Measurements from ENCODE around the gene HNF4A.
A peak's percentile ranks its signal among the peaks of the same experiment; 100 is the strongest.
"Not testable (repeated sequence)": the region's sequence is repeated elsewhere in the genome, so short reads cannot be mapped to it uniquely, and the experiment has no call there.

Gene HNF4A

DNA sequence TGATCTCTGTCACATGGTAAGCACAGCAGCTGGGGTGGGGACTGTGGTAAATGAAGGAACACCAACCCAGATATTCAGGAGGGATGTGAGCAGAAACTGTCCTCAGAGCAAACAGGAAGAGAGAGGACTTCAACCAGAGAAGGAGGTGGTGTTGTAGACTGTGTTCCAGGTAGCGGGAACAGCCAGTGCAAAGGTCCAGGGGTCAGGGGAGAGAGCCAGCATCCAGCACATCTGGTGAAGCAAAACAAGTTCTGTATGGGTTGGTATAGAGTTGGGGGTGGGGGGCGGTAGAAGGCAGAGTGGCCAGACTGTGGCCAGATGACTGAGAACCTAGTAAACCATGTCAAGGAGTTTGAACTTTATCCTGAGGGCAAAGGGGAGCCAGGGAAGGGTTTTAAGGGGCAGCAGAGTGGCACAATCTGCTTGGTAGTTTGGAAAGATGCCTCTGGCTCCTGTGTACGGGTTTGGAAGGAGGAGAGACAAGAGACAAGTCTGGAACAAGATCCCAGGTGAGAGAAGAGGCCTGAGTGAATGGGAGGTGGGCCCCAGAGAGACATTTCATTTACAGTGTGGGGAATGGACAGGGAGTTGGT is 92.4 kb downstream of the HNF4A start:
- no peak for DNase-seq

DNA sequence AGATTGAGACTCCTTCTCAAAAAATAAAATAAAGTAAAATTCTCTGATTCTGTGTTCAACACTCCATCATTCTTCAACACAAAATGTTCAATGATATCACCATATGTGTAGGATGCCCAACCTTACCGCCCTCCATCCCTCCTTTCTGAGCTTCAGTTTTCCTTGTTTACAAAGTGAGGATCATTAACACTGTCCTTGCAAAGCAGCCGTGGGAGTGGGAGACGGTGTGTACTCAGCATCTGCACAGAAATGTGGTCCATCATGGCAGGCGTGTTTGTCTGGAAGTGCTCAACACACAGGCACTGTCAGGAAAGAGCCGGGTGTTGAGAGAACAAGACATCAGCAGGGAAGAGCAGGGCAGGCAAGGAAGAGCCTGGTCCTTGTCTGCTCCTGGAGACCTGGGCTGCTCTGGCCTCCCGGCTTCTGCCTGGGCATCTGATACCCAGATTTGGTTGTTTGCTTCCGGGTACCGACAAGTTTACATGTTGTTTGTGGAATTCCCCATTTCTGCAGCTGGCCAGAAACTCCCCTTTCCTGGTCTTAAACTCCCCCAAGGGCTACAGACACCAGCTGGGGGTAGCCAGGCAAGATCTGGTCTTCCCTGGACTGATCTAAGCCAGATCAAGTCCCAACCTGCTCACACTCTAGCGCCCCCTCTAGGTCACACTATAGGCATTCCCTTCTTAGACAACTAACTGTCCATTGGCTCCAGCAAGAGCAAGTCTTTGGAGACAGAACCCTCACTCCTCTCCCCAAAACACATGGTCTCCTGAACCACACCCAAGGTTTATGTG is 93.5 kb downstream of the HNF4A start:
- no peak for DNase-seq

DNA sequence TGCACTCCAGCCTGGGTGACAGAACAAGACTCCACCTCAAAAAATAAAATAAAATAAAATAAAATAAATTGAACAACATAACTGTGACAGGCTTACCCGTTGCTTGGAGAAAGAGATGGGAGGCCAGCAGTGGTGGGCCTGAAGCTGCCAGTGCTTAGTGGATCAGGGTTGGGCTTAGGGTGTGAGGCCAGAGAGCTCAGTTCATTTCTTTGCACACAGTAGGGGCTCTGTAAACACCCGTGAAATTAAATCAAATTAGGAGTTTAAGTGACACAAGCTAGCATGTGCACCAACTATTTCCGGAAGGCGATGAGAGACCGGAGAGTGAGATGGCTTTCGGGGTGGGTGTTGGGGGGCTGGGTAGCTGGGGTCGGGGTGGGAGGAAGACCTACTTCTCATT is 94.4 kb downstream of the HNF4A start:
- no peak for DNase-seq

DNA sequence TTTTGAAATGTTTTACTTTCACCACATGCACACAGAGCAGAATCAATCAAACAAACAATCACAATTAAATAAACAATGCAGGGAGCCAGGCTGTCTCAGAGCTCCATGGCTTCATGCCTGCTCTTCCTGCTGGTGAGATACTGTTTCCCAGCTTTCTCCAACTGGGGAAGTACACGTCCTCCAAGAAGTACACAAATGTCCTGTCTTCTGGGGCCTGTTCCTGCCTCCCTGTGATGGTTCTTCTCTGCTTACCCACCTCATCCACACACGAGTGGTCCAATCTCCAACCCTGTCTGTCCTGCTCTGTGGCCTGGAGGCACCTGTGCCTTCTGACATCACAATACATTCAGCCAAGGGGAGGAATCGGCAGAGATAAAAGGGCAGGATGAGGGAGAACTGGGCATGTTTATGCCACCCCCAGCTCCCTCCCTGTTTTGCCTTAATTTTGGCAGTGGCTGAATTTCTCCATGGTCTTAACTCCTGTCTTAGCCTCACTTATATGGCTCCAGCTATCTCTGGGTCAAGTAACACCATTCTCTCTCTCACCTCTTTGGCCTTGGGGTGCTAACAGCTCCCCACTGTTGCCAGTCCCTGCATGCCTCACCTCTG is 94.9 kb downstream of the HNF4A start:
- DNase-seq = no peak

DNA sequence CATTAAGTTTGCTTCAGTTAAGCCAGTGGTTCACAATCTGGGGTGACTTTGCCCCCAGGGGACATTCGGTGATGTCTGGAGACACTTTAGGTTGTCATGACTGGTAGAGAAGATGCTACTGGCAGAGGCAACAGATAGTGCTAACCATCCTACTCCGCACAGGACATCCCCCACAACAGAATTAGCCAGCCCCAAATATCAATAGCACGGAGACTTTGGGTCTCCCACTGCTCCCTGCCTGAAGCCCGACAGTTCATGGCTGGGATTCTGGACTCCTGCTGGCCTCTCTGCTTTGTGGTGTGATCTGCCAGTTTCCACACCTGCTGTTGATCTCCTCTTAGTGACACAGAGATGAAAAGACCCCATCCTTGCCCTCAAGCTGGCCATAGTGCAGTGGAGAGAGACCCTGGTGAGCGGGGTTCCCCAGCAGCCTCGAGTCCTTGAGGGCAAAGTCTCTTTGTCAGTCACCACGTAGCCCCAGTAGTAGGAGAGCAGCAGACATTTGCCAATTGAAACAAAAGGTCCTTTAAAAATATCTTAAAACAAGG is 95.5 kb downstream of the HNF4A start:
- no peak for DNase-seq

DNA sequence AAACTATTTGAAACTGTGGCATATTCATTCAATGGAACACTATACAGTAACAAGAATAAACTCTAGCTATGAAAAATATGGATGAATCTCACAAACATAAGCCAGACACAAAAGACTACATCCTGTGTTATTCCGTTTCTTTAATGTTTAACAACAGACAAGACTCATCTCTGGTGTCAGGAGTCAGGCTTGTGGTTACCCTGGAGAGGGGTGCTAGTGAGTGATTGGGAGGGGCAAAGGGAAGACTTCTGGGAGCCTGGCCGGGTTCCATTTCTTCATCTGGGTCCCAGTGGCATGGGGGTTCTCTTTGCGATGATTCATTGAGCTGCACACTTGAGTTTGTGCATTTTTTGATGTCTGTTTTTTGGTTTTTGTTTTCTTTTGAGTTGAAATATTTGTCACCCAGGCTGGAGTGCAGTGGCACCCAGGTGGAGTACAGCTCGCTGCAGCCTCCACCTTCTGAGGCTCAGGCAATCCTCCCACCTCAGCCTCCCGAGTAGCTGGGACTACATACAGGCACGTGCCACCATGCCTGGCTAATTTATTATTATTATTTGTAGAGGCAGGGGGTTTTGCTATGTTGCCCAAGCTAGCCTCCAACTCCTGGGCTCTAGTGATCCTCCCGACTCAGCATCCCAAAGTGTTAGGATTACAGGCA is 98.9 kb downstream of the HNF4A start:
- no peak for DNase-seq

DNA sequence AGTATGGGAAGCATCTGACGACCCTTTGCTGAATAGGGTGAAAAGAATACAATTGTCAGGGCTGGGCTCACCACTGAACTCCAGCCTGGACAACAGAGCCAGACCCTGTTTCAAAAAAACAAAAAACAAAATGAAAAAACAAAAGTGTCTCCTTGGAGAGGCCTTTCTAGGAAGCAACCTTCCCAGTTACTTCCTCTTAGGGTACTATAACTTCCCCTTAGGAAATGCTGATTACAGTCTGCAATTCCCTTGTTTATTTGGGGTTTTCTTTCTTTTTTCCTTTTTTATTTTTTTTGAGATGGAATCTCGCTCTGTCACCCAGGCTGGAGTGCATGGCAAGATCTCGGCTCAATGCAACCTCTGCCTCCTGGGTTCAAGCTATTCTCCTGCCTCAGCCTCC is 99.6 kb downstream of the HNF4A start:
- DNase-seq = no peak

DNA sequence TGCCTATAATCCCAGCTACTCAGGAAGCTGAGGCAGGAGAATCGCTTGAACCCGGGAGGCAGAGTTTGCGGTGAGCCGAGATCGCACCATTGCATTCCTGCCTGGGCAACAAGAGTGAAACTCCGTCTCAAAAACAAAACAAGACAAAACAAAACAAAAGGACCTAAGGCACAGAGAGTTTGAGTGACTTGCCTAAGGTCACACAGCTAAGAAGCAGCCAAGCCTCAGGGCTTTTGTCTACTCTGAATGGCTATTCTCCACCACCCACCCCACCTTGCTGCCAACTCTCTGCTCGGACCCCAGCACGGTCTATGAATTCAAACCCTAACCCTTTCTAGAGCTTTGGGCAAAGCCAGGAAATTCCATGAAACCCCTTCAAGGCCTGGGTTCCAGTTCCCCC is 101.1 kb downstream of the HNF4A start:
- no peak for DNase-seq

DNA sequence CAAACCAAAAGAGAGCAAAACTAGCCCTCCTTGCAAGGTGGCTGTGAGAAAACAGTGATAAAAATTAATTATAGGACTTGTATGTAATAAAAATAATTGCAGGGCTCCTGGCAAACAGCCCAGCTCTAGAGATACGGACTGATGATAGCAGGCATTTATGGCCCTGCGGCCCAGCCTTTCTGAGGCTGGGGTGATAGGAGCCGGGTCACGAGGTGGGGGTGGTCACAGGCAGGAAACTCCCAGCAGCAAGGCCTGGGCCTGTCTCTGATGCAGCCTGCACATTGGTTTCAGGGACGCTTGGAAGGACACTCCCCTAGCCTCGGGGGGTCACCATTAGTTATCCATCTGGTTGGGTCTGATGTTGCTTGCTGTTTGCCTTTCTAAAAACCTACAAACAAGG is 101.5 kb downstream of the HNF4A start:
- DNase-seq = no peak

DNA sequence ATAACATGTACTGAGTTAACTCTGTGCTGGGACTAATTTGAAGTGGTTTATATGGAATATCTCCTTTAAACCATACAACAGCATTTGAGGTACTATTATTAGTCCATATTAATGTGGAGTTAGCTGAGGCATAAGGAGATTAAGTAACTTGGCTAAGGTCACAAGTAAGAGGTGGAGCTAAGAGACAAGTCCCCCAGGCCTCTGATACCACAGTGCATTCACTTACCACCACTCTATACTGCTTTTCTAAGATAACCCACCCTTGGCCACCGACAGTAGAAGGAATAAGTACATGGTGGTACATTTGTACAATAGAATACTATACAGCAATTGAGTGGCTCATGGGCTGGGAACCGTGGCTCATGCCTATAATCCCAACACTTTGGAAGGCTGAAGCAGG is 103.8 kb downstream of the HNF4A start:
- no peak for DNase-seq

DNA sequence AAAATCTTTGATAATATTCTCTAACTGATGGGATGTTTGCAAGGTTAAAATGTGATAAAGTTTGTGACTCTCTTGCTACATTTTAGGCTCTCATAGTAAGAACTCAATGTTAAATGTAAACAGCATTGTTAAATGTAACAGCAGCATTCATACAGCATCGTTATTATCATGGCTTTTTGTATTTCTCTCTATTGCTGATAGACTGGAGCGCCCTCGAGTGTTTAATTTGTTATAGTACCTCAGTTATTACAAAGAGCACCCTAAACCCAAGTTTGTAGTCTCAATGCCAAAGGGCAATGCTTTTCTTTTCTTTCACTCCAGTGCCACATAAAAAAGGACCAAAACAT is 105.3 kb downstream of the HNF4A start:
- DNase-seq = no peak

DNA sequence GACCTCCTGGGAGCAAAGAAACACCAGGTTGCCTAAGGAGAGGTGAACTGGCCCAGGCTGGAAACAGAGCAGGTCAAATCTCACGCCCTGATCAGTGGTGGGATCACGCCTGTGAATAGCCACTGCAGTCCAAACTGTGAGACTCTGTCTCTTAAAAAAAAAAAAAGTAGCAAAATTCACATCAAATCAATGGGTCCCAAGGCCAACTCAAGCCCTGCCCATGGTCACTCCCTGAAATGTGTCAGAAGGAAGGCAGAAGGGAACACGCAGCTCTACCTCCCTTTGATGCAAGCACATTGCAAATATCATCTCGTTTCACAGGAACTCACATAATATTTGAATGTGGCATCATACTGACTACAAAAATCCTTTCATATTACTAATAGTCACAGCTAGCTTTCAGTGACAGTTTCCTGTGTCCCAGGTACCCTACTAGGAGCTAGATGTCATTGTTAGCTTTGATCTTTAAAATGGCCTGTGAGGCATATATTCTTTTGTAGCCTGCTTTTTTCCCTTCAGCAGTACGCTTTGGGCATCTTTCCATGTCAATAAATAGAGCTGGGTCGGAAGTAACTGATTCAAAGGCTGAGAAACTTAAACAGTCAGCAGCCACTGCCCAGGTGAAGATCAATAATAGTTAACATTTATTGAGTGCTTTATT is 105.8 kb downstream of the HNF4A start:
- DNase-seq = no peak

DNA sequence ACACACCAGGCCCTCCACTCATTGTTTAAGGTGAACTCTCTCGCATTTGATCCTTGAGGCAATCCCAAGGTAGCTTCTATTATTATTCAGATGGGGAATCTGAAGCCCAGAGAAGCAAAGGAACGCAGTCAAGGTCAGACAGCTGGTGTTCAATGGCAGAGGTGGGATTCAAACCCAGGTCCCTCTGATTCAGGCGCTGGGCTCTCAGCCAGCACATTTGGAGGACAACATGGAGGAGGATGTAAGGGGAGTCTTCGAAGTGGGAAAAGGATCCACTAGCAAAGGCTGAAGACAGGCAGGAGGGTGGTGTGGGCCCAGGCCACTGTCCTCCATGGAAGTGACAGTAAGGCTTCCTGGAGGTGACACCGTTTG is 106.3 kb downstream of the HNF4A start:
- no peak for DNase-seq

DNA sequence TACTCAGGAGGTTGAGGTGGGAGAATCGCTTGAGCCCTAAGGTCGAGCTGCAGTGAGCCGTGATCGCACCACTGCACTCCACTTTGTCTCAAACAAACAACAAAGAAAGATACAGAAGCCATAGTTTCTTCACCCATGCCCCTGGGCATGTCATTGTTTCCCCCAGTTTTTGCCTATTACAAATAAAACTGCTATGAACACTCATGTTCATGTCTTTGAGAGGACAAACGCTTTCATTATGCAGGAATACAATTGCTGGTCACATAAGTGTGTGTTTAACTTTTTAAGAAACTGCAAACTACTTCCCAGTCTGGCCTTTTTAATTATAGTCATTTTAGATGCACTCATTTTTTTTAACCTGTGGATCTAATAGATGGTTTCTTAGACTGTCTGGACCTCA is 108.0 kb downstream of the HNF4A start:
- no peak for DNase-seq

DNA sequence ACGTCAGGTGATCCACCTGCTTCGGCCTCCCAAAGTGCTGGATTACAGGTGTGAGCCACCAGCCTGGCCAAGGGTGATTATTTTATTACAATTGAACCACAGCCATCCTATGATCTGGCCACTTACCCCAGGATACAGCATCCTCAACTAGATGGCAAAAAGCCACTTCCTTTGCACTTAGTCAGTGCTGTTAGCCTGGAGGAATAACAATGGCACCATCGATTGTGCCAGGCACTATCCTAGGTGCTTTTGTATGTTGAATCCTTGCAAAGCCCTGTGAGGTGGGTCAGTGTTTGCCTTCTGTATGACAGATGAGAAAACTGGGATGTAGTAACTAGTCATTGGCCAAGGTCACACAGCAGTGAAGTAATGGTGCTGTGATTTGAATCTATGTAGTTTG is 109.0 kb downstream of the HNF4A start:
- peak; percentile 14 for DNase-seq

DNA sequence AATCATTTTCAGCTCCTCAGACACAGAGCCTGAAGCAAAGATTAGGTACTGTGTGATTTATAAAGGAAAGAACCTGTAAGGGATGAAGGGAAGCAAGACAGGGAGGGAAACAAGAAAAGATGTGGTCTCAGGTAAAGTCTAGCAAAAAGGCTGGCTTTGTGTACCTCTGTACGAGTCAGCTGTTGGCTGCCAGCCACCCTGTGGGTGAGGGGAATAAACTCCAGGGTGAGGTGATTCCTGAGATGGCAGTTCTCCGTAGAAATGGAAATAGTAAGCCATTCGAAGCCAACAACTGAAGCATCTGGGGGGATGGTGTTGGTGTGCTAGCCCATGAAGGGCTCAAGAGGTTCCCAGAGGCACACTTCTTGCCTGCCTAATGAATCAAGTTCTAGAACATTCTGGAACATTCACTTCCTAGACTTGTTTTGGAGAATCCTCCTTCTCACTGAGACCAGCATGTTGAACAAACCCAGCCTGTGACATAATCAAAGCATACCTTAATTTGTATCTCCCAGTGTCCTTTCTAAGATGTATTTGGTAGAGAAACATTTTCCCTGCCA is 109.6 kb downstream of the HNF4A start:
- DNase-seq = peak; percentile 24

DNA sequence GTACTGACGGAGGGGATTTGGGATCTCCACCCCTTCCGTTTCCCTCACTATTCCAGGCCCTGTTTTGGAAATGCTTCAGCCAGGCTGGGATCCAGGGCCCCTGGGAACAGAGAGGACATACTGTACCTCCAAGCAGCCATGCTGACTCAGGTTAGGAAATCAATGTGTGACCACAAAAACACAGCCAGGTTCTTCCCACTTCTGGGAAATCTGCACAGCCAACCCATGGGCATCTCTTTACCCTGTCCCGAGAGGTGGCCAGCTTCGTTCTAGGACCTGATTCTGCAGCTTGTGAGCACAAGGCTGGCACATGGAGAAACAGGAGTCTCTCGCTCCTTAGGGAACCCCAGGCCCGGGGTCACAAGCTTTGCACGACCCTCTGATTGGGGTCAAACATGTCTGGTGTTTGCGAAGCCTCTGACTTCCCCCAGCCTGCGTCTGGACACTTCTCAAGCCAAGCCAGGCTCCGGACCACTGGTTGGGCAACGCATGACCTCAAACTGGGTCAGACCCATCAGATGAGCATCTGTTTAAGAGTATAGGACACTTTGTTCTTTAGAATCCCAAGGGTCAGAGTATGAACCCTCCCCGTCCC is 111.9 kb downstream of the HNF4A start:
- DNase-seq = no peak

DNA sequence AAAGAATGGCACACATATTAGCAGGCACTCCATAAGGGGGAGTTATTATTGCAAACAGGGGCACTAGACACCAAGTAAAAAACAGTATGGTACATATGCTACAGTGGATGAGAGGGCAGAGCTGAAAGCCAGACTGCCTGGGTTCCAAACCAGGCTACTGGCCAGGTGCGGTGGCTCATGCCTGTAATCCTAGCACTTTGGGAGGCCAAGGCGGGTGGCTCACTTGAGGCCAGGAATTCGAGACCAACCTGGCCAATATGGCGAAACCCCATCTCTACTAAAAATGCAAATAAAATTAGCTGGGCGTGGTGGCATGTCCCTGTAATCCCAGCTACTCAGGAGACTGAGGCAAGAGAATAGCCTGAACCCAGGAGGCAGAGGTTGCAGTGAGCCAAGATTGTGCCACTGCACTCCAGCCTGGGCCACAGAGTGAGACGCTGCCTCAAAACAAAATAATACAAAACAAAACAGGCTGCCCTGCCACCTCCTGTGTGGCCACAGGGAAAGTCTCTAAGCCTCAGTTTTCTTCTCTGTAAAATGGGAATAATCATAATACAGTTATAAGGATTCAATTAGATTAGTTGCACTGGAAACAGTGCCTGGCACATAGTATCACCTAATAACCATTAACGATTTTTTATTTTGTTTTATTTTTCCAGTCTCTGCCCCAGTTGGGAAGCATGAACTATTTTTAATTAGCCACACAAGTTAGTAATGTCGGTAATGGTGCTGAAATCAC is 112.7 kb downstream of the HNF4A start:
- no peak for DNase-seq

DNA sequence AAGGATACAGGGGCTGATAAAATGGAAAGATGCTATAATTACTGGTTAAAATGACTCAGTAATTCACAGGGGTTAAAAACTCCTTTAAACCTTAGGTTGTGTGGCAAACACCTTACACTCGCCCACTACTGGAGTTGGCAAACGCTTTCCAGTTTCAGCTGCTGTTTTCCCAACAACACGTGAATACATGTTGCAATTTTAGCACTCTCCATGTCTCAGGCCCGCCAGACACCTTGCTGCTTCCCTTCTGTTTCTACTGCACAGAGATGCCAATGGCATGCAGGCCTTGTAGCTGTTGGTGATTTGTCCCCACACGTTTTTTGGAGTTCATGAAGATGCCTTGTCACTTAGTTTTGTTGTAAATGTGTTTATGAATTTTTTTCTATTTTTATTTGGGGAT is 114.8 kb downstream of the HNF4A start:
- no peak for DNase-seq

DNA sequence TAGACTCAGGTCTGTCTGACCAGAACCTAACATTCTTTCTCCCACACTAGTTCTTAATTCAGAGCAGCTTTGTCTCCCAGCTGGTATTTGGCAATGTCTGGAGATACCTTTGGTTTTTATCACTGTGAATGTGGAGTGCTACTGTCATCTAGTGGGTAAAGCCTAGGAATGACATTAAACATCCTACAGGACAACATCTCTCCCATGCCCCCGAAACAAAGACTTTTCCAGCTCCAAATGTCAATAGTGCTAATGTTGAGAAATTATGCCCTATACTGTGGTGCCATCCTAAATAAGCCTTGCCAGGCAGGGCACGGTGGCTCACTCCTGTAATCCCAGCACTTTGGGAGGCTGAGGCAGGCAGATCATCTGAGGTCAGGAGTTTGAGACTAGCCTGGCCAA is 116.0 kb downstream of the HNF4A start:
- DNase-seq = no peak

DNA sequence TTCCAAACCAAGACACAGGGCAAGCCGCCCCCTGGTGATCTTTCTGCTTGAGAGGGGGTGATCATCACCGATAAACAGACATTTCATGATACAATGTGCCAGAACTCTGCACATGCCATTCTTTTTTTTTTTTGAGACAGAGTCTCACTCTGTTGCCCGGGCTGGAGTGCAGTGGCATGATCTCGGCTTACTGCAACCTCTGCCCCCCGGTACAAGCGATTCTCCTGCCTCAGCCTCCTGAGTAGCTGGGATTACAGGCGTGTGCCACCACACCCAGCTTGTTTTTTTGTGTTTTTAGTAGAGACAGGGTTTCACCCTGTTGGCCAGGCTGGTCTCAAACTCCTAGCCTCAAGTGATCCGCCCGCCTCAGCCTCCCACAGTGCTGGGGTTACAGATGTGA is 116.8 kb downstream of the HNF4A start:
- DNase-seq = not testable (repeated sequence)

DNA sequence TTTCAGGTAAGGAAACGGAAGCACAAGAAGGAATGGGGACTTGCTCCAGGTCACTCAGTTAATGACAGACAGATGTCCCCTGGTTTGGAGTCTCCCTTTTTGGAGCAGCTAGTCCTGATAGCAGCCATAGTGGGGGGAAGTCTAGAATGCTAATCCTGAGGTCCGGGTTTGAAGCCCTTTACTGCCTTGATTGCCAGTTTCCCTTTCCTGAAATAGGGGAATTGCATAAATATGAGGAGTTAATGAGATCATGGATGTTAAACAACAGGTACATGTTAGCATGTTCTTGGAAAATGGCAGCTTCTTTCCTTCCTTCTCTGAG is 119.8 kb downstream of the HNF4A start:
- DNase-seq = no peak
